ENCODE measurements around the gene FAM53B.

FAM53B gene

GRCh38 chr10:124705817-124706461 lies 38.2 kb downstream of the FAM53B start:
- Histone ChIP-seq H3K9me3 (ENCODE audit: insufficient read depth, low read depth, low read length) (no peaks in the 10 kb centered on the region), H3K79me2 (ENCODE audit: control insufficient read depth, insufficient read depth, low read length, poor library complexity) (no peaks in the 10 kb centered on the region), H2BK120ac (ENCODE audit: insufficient read depth, low read length, poor library complexity) (no peak overlapping the region), H3K79me1 (ENCODE audit: low read length) (no peaks in the 10 kb centered on the region), H3K27ac (ENCODE audit: low read depth, low read length) (no peak overlapping the region), H3K18ac (ENCODE audit: low read length) (no peak overlapping the region), H2AFZ (ENCODE audit: insufficient read depth, low read length, poor library complexity) (no peak overlapping the region), H3K4ac (ENCODE audit: low read depth, low read length) (no peak overlapping the region), H3K4me1 (ENCODE audit: control insufficient read depth in 1 of 2, insufficient read depth in 2 of 2, low read length in 2 of 2) (peaks cover 12 to 18% of the 10 kb centered on the region in 2 experiments), H2AK5ac (ENCODE audit: low read length) (no peak overlapping the region), H3K4me3 (ENCODE audit: low read depth, low read length) (no peak overlapping the region), H2BK5ac (ENCODE audit: low read depth, low read length, poor library complexity) (no peak overlapping the region), H3K36me3 (ENCODE audit: control insufficient read depth in 1 of 2, insufficient read depth in 2 of 2, low read length in 2 of 2) (peaks cover 14 to 33% of the 10 kb centered on the region in 2 experiments), H3K4me2 (ENCODE audit: low read length) (no peak overlapping the region), H3K23ac (ENCODE audit: low read length) (no peak overlapping the region), H4K91ac (ENCODE audit: low read depth, low read length) (no peak overlapping the region), H2BK12ac (ENCODE audit: low read length) (no peak overlapping the region), H4K8ac (ENCODE audit: low read depth, low read length) (no peak overlapping the region), H3K14ac (ENCODE audit: low read length) (no peak overlapping the region), H4K12ac (ENCODE audit: low read depth, low read length) (no peak overlapping the region), H3K27me3 (ENCODE audit: insufficient read depth, low read length) (no peaks in the 10 kb centered on the region), H3K9ac (ENCODE audit: low read length) (no peak overlapping the region)
- no CpG with 5 or more reads among the region's 12 CpGs for WGBS (ENCODE audit: extremely low coverage, insufficient coverage, insufficient read length)
- DNase-seq = no peak

GRCh38 chr10:124705381-124705740 lies 38.8 kb downstream of the FAM53B start:
- no peak overlapping the region for H3K4ac ChIP-seq (ENCODE audit: low read depth, low read length)
- H4K8ac ChIP-seq (ENCODE audit: low read depth, low read length) = no peak overlapping the region
- H3K9ac ChIP-seq (ENCODE audit: low read length) = no peak overlapping the region
- no peak overlapping the region for H3K23ac ChIP-seq (ENCODE audit: low read length)
- H3K79me1 ChIP-seq (ENCODE audit: low read length) = no peaks in the 10 kb centered on the region
- H3K27ac ChIP-seq (ENCODE audit: low read depth, low read length) = no peak overlapping the region
- no peak overlapping the region for H4K91ac ChIP-seq (ENCODE audit: low read depth, low read length)
- no peak overlapping the region for H4K12ac ChIP-seq (ENCODE audit: low read depth, low read length)
- H3K4me2 ChIP-seq (ENCODE audit: low read length) = no peak overlapping the region
- H3K18ac ChIP-seq (ENCODE audit: low read length) = no peak overlapping the region
- no peaks in the 10 kb centered on the region for H3K9me3 ChIP-seq (ENCODE audit: insufficient read depth, low read depth, low read length)
- no peaks in the 10 kb centered on the region for H3K27me3 ChIP-seq (ENCODE audit: insufficient read depth, low read length)
- H3K4me1 ChIP-seq (ENCODE audit: control insufficient read depth in 1 of 2, insufficient read depth in 2 of 2, low read length in 2 of 2) = peaks cover 12 to 18% of the 10 kb centered on the region in 2 experiments
- no peak overlapping the region for H2AK5ac ChIP-seq (ENCODE audit: low read length)
- no peak overlapping the region for H3K4me3 ChIP-seq (ENCODE audit: low read depth, low read length)
- no CpG with 5 or more reads among the region's 9 CpGs for WGBS (ENCODE audit: extremely low coverage, insufficient coverage, insufficient read length)
- no peak for DNase-seq
- no peaks in the 10 kb centered on the region for H3K79me2 ChIP-seq (ENCODE audit: control insufficient read depth, insufficient read depth, low read length, poor library complexity)
- H2BK12ac ChIP-seq (ENCODE audit: low read length) = no peak overlapping the region
- H2AFZ ChIP-seq (ENCODE audit: insufficient read depth, low read length, poor library complexity) = no peak overlapping the region
- H2BK5ac ChIP-seq (ENCODE audit: low read depth, low read length, poor library complexity) = no peak overlapping the region
- H3K36me3 ChIP-seq (ENCODE audit: control insufficient read depth in 1 of 2, insufficient read depth in 2 of 2, low read length in 2 of 2) = peaks cover 14 to 33% of the 10 kb centered on the region in 2 experiments
- no peak overlapping the region for H3K14ac ChIP-seq (ENCODE audit: low read length)
- H2BK120ac ChIP-seq (ENCODE audit: insufficient read depth, low read length, poor library complexity) = no peak overlapping the region

DNA sequence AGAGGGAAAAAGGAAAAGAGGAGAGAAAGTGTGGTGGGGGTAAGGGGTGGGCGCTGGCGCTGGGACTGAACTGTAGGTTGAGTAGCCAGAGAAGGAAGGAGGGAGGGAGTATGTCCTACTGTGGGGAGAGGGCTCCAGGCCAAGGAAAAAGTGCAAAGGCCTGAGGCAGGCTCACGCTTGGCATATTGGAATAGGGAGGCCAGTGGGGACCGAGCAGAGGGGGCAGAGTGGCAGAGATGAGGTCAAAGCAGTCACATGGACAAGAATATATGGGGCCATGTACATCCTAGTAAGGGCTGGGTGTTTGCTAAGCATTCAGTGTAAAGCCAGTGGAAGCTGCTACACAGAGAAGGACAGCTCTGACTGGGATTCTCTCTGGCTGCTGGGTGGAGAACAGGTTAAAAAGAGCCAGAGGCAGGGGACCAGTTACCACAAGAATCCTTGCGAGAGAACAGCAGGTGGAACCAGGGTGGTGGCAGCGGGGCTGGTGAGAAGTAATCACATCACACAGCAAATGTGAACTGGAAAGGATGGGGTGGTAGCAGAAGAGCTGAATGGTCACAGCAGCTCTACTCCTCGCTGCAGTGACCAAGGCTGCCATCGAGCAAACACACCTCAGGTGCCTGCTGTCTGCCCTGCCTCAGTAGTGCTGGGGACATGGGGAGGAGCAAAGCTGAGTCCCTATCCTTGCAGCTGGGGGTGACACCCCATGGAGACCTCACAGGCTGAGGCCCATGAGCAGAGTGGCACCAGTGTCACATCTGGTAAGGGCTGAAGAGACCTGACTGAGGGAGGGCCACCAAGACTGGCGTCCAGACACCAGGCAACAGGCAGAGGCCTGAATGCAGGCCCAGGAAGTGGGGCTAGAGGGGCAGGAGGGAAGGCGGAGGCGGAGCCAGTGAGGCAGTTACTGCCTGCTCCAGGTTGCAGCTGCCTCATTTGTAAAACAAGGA lies 39.5 kb downstream of the FAM53B start:
- no peak for DNase-seq
- H3K27me3 ChIP-seq (ENCODE audit: insufficient read depth, low read length) = no peaks in the 10 kb centered on the region
- no peak overlapping the region for H3K27ac ChIP-seq (ENCODE audit: low read depth, low read length)
- H2BK12ac ChIP-seq (ENCODE audit: low read length) = no peak overlapping the region
- no peak overlapping the region for H4K91ac ChIP-seq (ENCODE audit: low read depth, low read length)
- H3K4me2 ChIP-seq (ENCODE audit: low read length) = no peak overlapping the region
- H3K14ac ChIP-seq (ENCODE audit: low read length) = no peak overlapping the region
- H4K8ac ChIP-seq (ENCODE audit: low read depth, low read length) = no peak overlapping the region
- H3K4ac ChIP-seq (ENCODE audit: low read depth, low read length) = no peak overlapping the region
- H3K79me1 ChIP-seq (ENCODE audit: low read length) = no peaks in the 10 kb centered on the region
- H2BK5ac ChIP-seq (ENCODE audit: low read depth, low read length, poor library complexity) = no peak overlapping the region
- H4K12ac ChIP-seq (ENCODE audit: low read depth, low read length) = no peak overlapping the region
- H3K9ac ChIP-seq (ENCODE audit: low read length) = no peak overlapping the region
- H3K23ac ChIP-seq (ENCODE audit: low read length) = no peak overlapping the region
- H3K79me2 ChIP-seq (ENCODE audit: control insufficient read depth, insufficient read depth, low read length, poor library complexity) = no peaks in the 10 kb centered on the region
- peaks cover 12 to 18% of the 10 kb centered on the region in 2 experiments for H3K4me1 ChIP-seq (ENCODE audit: control insufficient read depth in 1 of 2, insufficient read depth in 2 of 2, low read length in 2 of 2)
- H2AK5ac ChIP-seq (ENCODE audit: low read length) = no peak overlapping the region
- H3K4me3 ChIP-seq (ENCODE audit: low read depth, low read length) = no peak overlapping the region
- no peak overlapping the region for H2AFZ ChIP-seq (ENCODE audit: insufficient read depth, low read length, poor library complexity)
- no peaks in the 10 kb centered on the region for H3K9me3 ChIP-seq (ENCODE audit: insufficient read depth, low read depth, low read length)
- H2BK120ac ChIP-seq (ENCODE audit: insufficient read depth, low read length, poor library complexity) = no peak overlapping the region
- no peak overlapping the region for H3K18ac ChIP-seq (ENCODE audit: low read length)
- peaks cover 17 to 33% of the 10 kb centered on the region in 2 experiments for H3K36me3 ChIP-seq (ENCODE audit: control insufficient read depth in 1 of 2, insufficient read depth in 2 of 2, low read length in 2 of 2)
- no CpG with 5 or more reads among the region's 11 CpGs for WGBS (ENCODE audit: extremely low coverage, insufficient coverage, insufficient read length)

- Histone ChIP-seq H4K8ac (ENCODE audit: low read depth, low read length) (no peak overlapping the region), H3K14ac (ENCODE audit: low read length) (no peak overlapping the region), H3K4ac (ENCODE audit: low read depth, low read length) (no peak overlapping the region), H3K18ac (ENCODE audit: low read length) (no peak overlapping the region), H2AFZ (ENCODE audit: insufficient read depth, low read length, poor library complexity) (no peak overlapping the region), H3K79me1 (ENCODE audit: low read length) (no peaks in the 10 kb centered on the region), H3K23ac (ENCODE audit: low read length) (no peak overlapping the region), H2BK12ac (ENCODE audit: low read length) (no peak overlapping the region), H3K4me3 (ENCODE audit: low read depth, low read length) (no peak overlapping the region), H3K9ac (ENCODE audit: low read length) (no peak overlapping the region), H3K4me2 (ENCODE audit: low read length) (no peak overlapping the region), H3K4me1 (ENCODE audit: control insufficient read depth in 1 of 2, insufficient read depth in 2 of 2, low read length in 2 of 2) (peaks cover 7 to 13% of the 10 kb centered on the region in 2 experiments), H3K27me3 (ENCODE audit: insufficient read depth, low read length) (no peaks in the 10 kb centered on the region), H2BK120ac (ENCODE audit: insufficient read depth, low read length, poor library complexity) (no peak overlapping the region), H3K79me2 (ENCODE audit: control insufficient read depth, insufficient read depth, low read length, poor library complexity) (no peaks in the 10 kb centered on the region), H2BK5ac (ENCODE audit: low read depth, low read length, poor library complexity) (no peak overlapping the region), H3K36me3 (ENCODE audit: control insufficient read depth in 1 of 2, insufficient read depth in 2 of 2, low read length in 2 of 2) (peaks cover 17 to 33% of the 10 kb centered on the region in 2 experiments), H3K9me3 (ENCODE audit: insufficient read depth, low read depth, low read length) (no peaks in the 10 kb centered on the region), H4K91ac (ENCODE audit: low read depth, low read length) (no peak overlapping the region), H4K12ac (ENCODE audit: low read depth, low read length) (no peak overlapping the region), H3K27ac (ENCODE audit: low read depth, low read length) (no peak overlapping the region), H2AK5ac (ENCODE audit: low read length) (no peak overlapping the region)
- no peak for DNase-seq
- no CpG with 5 or more reads among the region's 10 CpGs for WGBS (ENCODE audit: extremely low coverage, insufficient coverage, insufficient read length)
Observed at GRCh38 chr10:124703778-124704427, 40.3 kb downstream of the FAM53B start.
